Heart left ventricle (tissue), 16 donors: ENCODE results near the gene ZNF610. TPM values are rescaled to one million over a fixed set of nuclear protein-coding genes. Genes with fewer than 3 reads are reported as not detected.

Experiments used
- ATAC-seq, 4 donors: fragments of 200-7000 bp; cut with Tn5 transposase; one replicate each; pipeline ENCODE4 v1.9.1; 2020 to 2022; ENCODE audit warnings: moderate library complexity in 4 of 4, mild to moderate bottlenecking in 3 of 4, moderate number of reproducible peaks in 1 of 4
- DNase-seq, 5 donors: peaks; one replicate each; pipeline ENCODE4 v3.0.0-alpha.2; 2020
- H3K27ac ChIP-seq, 12 donors: fragments of 200-600 bp; sonication (generic) in 4 of 12; one replicate each; pipeline versions ENCODE4 v1.5.0 to v1.8.0; 2016 to 2022; ENCODE audit warnings: mild to moderate bottlenecking in 2 of 12
- H3K27me3 ChIP-seq, 9 donors: fragments of 200-600 bp; sonication (generic) in 2 of 9; one replicate each; pipeline versions ENCODE4 v1.5.1 to v1.8.0; 2016 to 2022; ENCODE audit warnings: mild to moderate bottlenecking in 3 of 9
- H3K36me3 ChIP-seq, 9 donors: fragments of 200-600 bp; sonication (generic) in 2 of 9; one replicate each; pipeline versions ENCODE4 v1.5.0 to v1.8.0; 2018 to 2022; ENCODE audit warnings: mild to moderate bottlenecking in 2 of 9
- H3K4me1 ChIP-seq, 12 donors: fragments of 200-600 bp; sonication (generic) in 4 of 12; one replicate each; pipeline versions ENCODE4 v1.5.0 to v1.8.0; 2016 to 2022; ENCODE audit warnings: mild to moderate bottlenecking in 3 of 12
- H3K4me3 ChIP-seq, 12 donors: fragments of 200-600 bp; sonication (generic) in 4 of 12; one replicate each; pipeline versions ENCODE4 v1.5.0 to v1.8.0; 2017 to 2022; ENCODE audit warnings: mild to moderate bottlenecking in 9 of 12, moderate library complexity in 4 of 12
- H3K9me3 ChIP-seq, 12 donors: fragments of 200-600 bp; sonication (generic) in 4 of 12; one replicate each; pipeline versions ENCODE4 v1.5.0 to v1.8.0; 2016 to 2022; ENCODE audit warnings: mild to moderate bottlenecking in 1 of 12
- CTCF ChIP-seq, 12 donors: fragments of 200-600 bp; sonication (generic) in 4 of 12; IDR thresholded peaks; one replicate each; pipeline versions ENCODE4 v1.5.0 to v1.8.0; 2018 to 2022; ENCODE audit warnings: antibody characterized with exemption in 12 of 12, mild to moderate bottlenecking in 5 of 12
- POLR2A ChIP-seq, 2 donors: fragments of 450-650 bp; IDR thresholded peaks; one replicate each; pipeline ENCODE4 v1.6.1; 2017; ENCODE audit warnings: antibody characterized with exemption in 2 of 2, mild to moderate bottlenecking in 2 of 2, moderate library complexity in 2 of 2
- WGBS, 4 donors: extraction: QIAGEN DNeasy Blood & Tissue Kit in 2 of 4; methylation state at CpG; one replicate each; pipeline versions ENCODE4 v1.1.5 to v1.1.7; 2013 to 2018; 5-methylcytosine and 5-hydroxymethylcytosine counted together
- intact Hi-C, 10 donors: fragments of 100-400 bp; cut with DNase I; formaldehyde crosslinking; loops; one replicate each; pipeline versions ENCODE4 v1.11.1 to v1.14.2; 2022
- polyA plus RNA-seq, 2 donors: library from polyadenylated mRNA; stranded (reverse); fragments of 200-250 nt; gene quantifications; one replicate each; pipeline ENCODE4 v1.2.3, GENCODE V29; 2013
- total RNA-seq, 9 donors: library from RNA; depleted of rRNA in 2 of 9; stranded (reverse); fragments of >200 nt in 2 of 9; fragmentation: NEBNext Ultra II Directional in 3 of 9; extraction: Animal tissue kit (Norgen Biotek cat#: 25700) in 3 of 9; gene quantifications; one replicate each; pipeline versions ENCODE4 v1.1.0 to v1.2.4, GENCODE V29; 2016 to 2023
- donor health status: ischemic (EF 13 %, LVEDD 7.1; RV severe dilation, severe dysfunction).
- donor health status: healthy with polysubstance abuse.
- donor health status: DM: no; HTN: yes; CAD: no.
- donor health status: DM: no; HTN: no; CAD: no.
- donor health status: ischemic (EF 25% LVEDD 6.9; RV normal size, moderate dysfunction).
- donor health status: ischemic (EF 25% LVEDD 5.7; RV mildly dilated, moderate dysfunction).
- donor health status: healthy.
- donor health status: DM: yes; HTN: yes; CAD: no.
- donor health status: ischemic (EF 35%, LVEDD 5.7; RV mildly dilated, moderate dysfunction).
- donor health status: nonischemic (EF 11% LVEDD 7.7; RV severe dilation, severe dysfunction).
- donor health status: DM: yes; HTN: yes; CAD: no.
- donor health status: PGD.
- donor health status: ischemic (EF 29% LVEDD 5.4; RV normal size, mild dysfunction).
- donor health status: nonischemic (EF 23%, LVEDD 6.1; RV moderate dilation, normal function).

Gene ZNF610
- total and polyA plus RNA-seq, 11 donors = 2.4 to 8.2 (median 3.2) TPM

DNA sequence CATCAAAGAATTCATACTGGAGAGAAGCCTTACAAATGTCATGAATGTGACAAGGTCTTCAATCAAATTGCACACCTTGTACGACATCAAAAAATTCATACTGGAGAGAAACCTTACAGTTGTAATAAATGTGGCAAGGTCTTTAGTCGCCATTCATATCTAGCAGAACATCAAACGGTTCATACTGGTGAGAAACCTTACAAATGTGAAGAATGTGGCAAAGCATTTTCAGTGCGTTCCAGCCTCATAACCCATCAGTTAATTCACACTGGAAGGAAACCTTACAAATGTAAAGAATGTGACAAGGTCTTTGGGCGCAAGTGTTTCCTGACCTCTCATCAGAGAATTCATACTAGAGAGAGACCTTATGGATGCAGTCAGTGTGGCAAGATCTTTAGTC lies 79.7 kb downstream of the ZNF610 start:
- TF ChIP-seq POLR2A (IDR thresholded peaks at IDR 0.05) (no peak), CTCF (IDR thresholded peaks at IDR 0.05) (no peak)
- no peak overlapping the region for H3K27ac ChIP-seq
- intact Hi-C loops = no loop called here
- peaks cover 0 to 52% (median 23%) of the 10 kb centered on the region in 9 donors for H3K36me3 ChIP-seq
- peaks cover 2 to 100% (median 83%) of the 10 kb centered on the region in 12 donors for H3K9me3 ChIP-seq
- H3K27me3 ChIP-seq = no peaks in the 10 kb centered on the region
- DNase-seq = no peak
- no peak overlapping the region for H3K4me3 ChIP-seq
- no peak for ATAC-seq
- H3K4me1 ChIP-seq = no peaks in the 10 kb centered on the region
- 96 to 97% (median 97%) methylated on average over 5 of the region's 5 CpGs for WGBS, 4 donors

Other genes starting within 250 kb of the ZNF610 start
- 10 to 100 TPM in 3 of 9 donors, 1 to 10 TPM in 6; 6.8 to 12.9 (median 8.5) TPM for gene ZNF841, start 240.5 kb upstream of the ZNF610 start, total RNA-seq
- 1 to 10 TPM; 6.2 to 6.8 TPM for gene ZNF841, start 240.5 kb upstream of the ZNF610 start, polyA plus RNA-seq
- 10 to 100 TPM in 1 of 9 donors, 1 to 10 TPM in 8; 1.8 to 10.0 (median 6.7) TPM for gene ZNF616, start 196.3 kb upstream of the ZNF610 start, total RNA-seq
- gene ZNF616, start 196.3 kb upstream of the ZNF610 start, polyA plus RNA-seq = 1 to 10 TPM; 1.7 to 3.4 TPM
- 10 to 100 TPM in 2 of 9 donors, 1 to 10 TPM in 7; 4.1 to 11.0 (median 7.3) TPM for gene ZNF836, start 164.6 kb upstream of the ZNF610 start, total RNA-seq
- 1 to 10 TPM; 3.0 to 4.7 TPM for gene ZNF836, start 164.6 kb upstream of the ZNF610 start, polyA plus RNA-seq
- 100 to 1,000 TPM; 345 to 447 (median 370) TPM for gene PPP2R1A, start 146.2 kb upstream of the ZNF610 start, total RNA-seq
- gene PPP2R1A, start 146.2 kb upstream of the ZNF610 start, polyA plus RNA-seq = 100 to 1,000 TPM; 258 to 294 TPM
- 10 to 100 TPM in 5 of 9 donors, 1 to 10 TPM in 4; 4.8 to 16.6 (median 10.7) TPM for gene ZNF766, start 66.7 kb upstream of the ZNF610 start, total RNA-seq
- 1 to 10 TPM; 2.9 to 6.4 TPM for gene ZNF766, start 66.7 kb upstream of the ZNF610 start, polyA plus RNA-seq
- 10 to 100 TPM in 8 of 9 donors, 1 to 10 TPM in 1; 9.8 to 20.2 (median 13.3) TPM for gene ZNF480, start 39.1 kb upstream of the ZNF610 start, total RNA-seq
- 10 to 100 TPM; 10.3 to 16.3 TPM for gene ZNF480, start 39.1 kb upstream of the ZNF610 start, polyA plus RNA-seq
- 10 to 100 TPM; 11.4 to 30.6 (median 17.0) TPM for gene ZNF880, start 33.7 kb downstream of the ZNF610 start, total RNA-seq
- gene ZNF880, start 33.7 kb downstream of the ZNF610 start, polyA plus RNA-seq = 10 to 100 TPM; 16.4 to 19.5 TPM
- gene ZNF528, start 61.6 kb downstream of the ZNF610 start, total RNA-seq = 10 to 100 TPM in 8 of 9 donors, 1 to 10 TPM in 1; 8.2 to 24.6 (median 18.4) TPM
- 10 to 100 TPM; 10.7 to 14.6 TPM for gene ZNF528, start 61.6 kb downstream of the ZNF610 start, polyA plus RNA-seq
- under 1 TPM in 8 of 9 donors, not detected in 1; 0.27 to 0.63 (median 0.45) TPM for gene ZNF534, start 92.9 kb downstream of the ZNF610 start, total RNA-seq
- under 1 TPM; 0.11 to 0.30 TPM for gene ZNF534, start 92.9 kb downstream of the ZNF610 start, polyA plus RNA-seq
- gene ZNF578, start 117.3 kb downstream of the ZNF610 start, total RNA-seq = 1 to 10 TPM in 8 of 9 donors, under 1 TPM in 1; 0.64 to 4.7 (median 2.1) TPM
- gene ZNF578, start 117.3 kb downstream of the ZNF610 start, polyA plus RNA-seq = 1 to 10 TPM; 1.3 to 1.9 TPM
- gene ZNF808, start 191.4 kb downstream of the ZNF610 start, total RNA-seq = 10 to 100 TPM; 16.6 to 46.1 (median 28.9) TPM
- 10 to 100 TPM in 1 of 2 donors, 1 to 10 TPM in 1; 8.3 to 11.7 TPM for gene ZNF808, start 191.4 kb downstream of the ZNF610 start, polyA plus RNA-seq
- 10 to 100 TPM in 8 of 9 donors, 1 to 10 TPM in 1; 8.3 to 26.6 (median 15.6) TPM for gene ZNF701, start 234.0 kb downstream of the ZNF610 start, total RNA-seq
- gene ZNF701, start 234.0 kb downstream of the ZNF610 start, polyA plus RNA-seq = 10 to 100 TPM in 1 of 2 donors, 1 to 10 TPM in 1; 8.6 to 16.0 TPM